Activated CD4-positive, alpha-beta T cell treated with anti-CD3 and anti-CD28 coated beads, Interleukin-2, amount 10 ng/mL, durations not matched to agents 7 days and 5 days (primary cell): ENCODE measurements around the gene BMP15. TPM values are rescaled to one million over a fixed set of nuclear protein-coding genes. Genes with fewer than 3 reads are reported as not detected.

Experiments used
- CTCF ChIA-PET: fragments of 350-600 bp; sonication (Branson Sonifier 250); formaldehyde crosslinking; loops from one replicate; lab custom pipeline; 2021; ENCODE audit warnings: antibody characterized with exemption; lab: Charles Lee
- POLR2A ChIA-PET: fragments of 350-600 bp; sonication (Branson Sonifier 250); formaldehyde crosslinking; loops from one replicate; lab custom pipeline; 2021; ENCODE audit warnings: antibody characterized with exemption; lab: Charles Lee
- DNase-seq: peaks from one replicate; pipeline ENCODE4 v3.0.0-alpha.2; 2020
- H3K27ac Mint-ChIP-seq: one replicate; pipeline ENCODE4 v1.8.0; 2021; ENCODE audit warnings: mild to moderate bottlenecking, moderate library complexity, mixed read lengths
- H3K27me3 Mint-ChIP-seq: one replicate; pipeline ENCODE4 v1.8.0; 2021; ENCODE audit warnings: mixed read lengths
- H3K36me3 Mint-ChIP-seq: one replicate; pipeline ENCODE4 v1.8.0; 2021; ENCODE audit warnings: low read depth, mixed read lengths
- H3K4me1 Mint-ChIP-seq: one replicate; pipeline ENCODE4 v1.8.0; 2021; ENCODE audit warnings: mixed read lengths
- H3K4me3 Mint-ChIP-seq: one replicate; pipeline ENCODE4 v1.8.0; 2021; ENCODE audit warnings: mild to moderate bottlenecking, moderate library complexity, mixed read lengths
- H3K9me3 Mint-ChIP-seq: one replicate; pipeline ENCODE4 v1.8.0; 2021; ENCODE audit warnings: mixed read lengths
- total RNA-seq, 2 experiments: library from RNA; stranded (reverse); gene quantifications; one replicate each; pipeline ENCODE4 v1.2.3, GENCODE V29; 2021

BMP15 gene
- total RNA-seq, 2 experiments from 2014 or later = not detected

GRCh38 chrX:50920132-50920531 is 9.6 kb downstream of the BMP15 start:
- DNase-seq = no peak
- Mint-ChIP-seq H3K4me1 (no peaks in the 10 kb centered on the region), H3K9me3 (no peaks in the 10 kb centered on the region), H3K4me3 (no peak overlapping the region), H3K27ac (no peak overlapping the region), H3K36me3 (no peaks in the 10 kb centered on the region), H3K27me3 (peaks cover 2% of the 10 kb centered on the region)
- ChIA-PET POLR2A (no interaction called here), CTCF (no interaction called here)

DNA sequence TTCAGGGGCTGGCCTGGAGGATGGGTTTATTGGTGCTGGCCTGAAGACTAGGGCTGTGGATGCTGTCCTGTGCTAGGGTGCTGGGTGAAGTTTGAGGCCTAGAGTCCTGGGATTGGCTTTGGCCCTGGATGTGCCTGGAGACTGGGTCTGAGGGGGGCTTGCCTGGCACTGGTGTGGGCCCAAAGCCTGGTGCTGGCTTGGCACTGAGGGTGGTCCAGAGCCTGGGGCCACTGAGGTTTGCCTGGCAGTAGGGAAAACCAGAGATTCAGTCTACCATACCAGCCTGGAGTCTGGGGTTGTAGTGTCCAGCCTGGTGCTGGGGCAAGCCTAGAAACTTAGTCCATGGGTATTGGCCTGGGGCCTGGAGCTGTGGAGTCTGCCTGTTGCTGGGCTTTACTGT is 16.6 kb downstream of the BMP15 start:
- H3K9me3 Mint-ChIP-seq = no peaks in the 10 kb centered on the region
- H3K4me3 Mint-ChIP-seq = no peak overlapping the region
- ChIA-PET CTCF (no interaction called here), POLR2A (no interaction called here)
- DNase-seq = no peak
- H3K27me3 Mint-ChIP-seq = peaks cover 2% of the 10 kb centered on the region
- H3K4me1 Mint-ChIP-seq = no peaks in the 10 kb centered on the region
- no peaks in the 10 kb centered on the region for H3K36me3 Mint-ChIP-seq
- H3K27ac Mint-ChIP-seq = no peak overlapping the region

- Mint-ChIP-seq H3K4me1 (no peaks in the 10 kb centered on the region), H3K36me3 (no peaks in the 10 kb centered on the region), H3K4me3 (no peak overlapping the region), H3K27me3 (peaks cover 3% of the 10 kb centered on the region), H3K9me3 (no peaks in the 10 kb centered on the region), H3K27ac (no peak overlapping the region)
- DNase-seq = peak; percentile 5
- CTCF ChIA-PET = no interaction called here
- POLR2A ChIA-PET = no interaction called here
Observed at GRCh38 chrX:50941638-50942037, 31.1 kb downstream of the BMP15 start.

DNA sequence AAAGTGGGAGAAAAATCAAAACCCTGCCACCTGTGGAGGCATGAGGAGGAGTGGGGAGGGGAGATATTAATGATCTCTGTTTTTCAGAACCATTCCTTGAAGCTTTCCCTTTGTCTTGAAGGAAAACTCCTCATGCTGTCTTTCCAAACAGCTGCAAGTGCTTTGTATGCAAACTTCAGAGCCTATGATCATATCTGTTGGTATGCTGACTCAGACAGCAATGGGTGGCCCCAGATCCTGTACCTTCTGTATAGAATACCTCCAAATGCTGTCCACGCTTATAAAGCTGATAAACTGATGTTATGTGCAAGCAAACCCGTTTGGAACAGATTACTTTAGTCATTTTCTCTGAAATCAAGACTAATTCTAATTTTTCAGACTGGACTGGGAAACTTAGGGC is 31.9 kb downstream of the BMP15 start:
- H3K4me3 Mint-ChIP-seq = no peak overlapping the region
- POLR2A ChIA-PET = no interaction called here
- peaks cover 3% of the 10 kb centered on the region for H3K27me3 Mint-ChIP-seq
- no peaks in the 10 kb centered on the region for H3K36me3 Mint-ChIP-seq
- H3K4me1 Mint-ChIP-seq = no peaks in the 10 kb centered on the region
- CTCF ChIA-PET = no interaction called here
- no peak for DNase-seq
- no peaks in the 10 kb centered on the region for H3K9me3 Mint-ChIP-seq
- H3K27ac Mint-ChIP-seq = no peak overlapping the region

- Mint-ChIP-seq H3K4me3 (no peak overlapping the region), H3K27ac (no peak overlapping the region), H3K4me1 (no peaks in the 10 kb centered on the region), H3K9me3 (no peaks in the 10 kb centered on the region), H3K36me3 (no peaks in the 10 kb centered on the region), H3K27me3 (peaks cover 2% of the 10 kb centered on the region)
- no peak for DNase-seq
- POLR2A ChIA-PET = no interaction called here
- CTCF ChIA-PET = no interaction called here
Observed at GRCh38 chrX:50952406-50952805, 41.9 kb downstream of the BMP15 start.

DNA sequence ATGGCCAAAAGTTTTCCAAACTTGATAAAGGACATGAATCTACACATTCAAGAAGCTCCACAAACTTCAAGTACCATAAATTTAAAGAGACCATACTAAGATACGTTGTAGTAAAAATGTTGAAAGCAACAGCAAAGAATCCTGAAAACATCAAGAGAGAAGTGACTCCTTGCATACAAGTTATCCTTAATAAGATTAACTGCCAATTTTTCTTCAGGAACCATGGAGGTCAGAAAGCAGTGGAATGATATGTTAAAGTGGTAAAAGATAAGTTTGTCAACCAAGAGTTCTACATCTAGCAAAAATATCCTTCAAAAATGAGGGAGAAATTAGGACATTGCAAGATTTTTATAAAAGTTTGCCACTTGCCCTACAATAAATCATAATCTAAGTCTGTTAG is 43.3 kb downstream of the BMP15 start:
- Mint-ChIP-seq H3K27ac (no peak overlapping the region), H3K27me3 (peaks cover 2% of the 10 kb centered on the region), H3K4me1 (no peaks in the 10 kb centered on the region), H3K9me3 (no peaks in the 10 kb centered on the region), H3K36me3 (no peaks in the 10 kb centered on the region), H3K4me3 (no peak overlapping the region)
- CTCF ChIA-PET = no interaction called here
- POLR2A ChIA-PET = no interaction called here
- no peak for DNase-seq

DNA sequence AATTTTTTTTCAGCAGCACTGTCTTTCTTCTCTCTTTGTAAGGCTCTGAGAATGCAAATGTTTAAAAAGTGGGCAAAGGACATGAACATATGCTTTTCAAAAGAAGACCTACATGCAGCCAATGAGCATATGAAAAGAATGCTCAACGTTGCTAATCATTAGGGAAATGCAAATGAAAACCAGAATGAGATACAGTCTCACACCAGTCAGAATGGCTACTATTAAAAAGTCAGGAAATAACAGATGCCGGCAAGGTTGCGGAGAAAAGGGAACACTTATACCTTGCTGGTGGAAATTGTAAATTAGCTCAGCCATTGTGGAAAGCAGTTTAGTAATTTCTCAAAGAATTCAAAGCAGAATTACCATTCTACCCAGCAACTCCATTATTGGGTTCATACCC is 51.6 kb downstream of the BMP15 start:
- DNase-seq = no peak
- no peak overlapping the region for H3K27ac Mint-ChIP-seq
- H3K36me3 Mint-ChIP-seq = no peaks in the 10 kb centered on the region
- CTCF ChIA-PET = no interaction called here
- no peak overlapping the region for H3K4me3 Mint-ChIP-seq
- no peaks in the 10 kb centered on the region for H3K27me3 Mint-ChIP-seq
- no peaks in the 10 kb centered on the region for H3K4me1 Mint-ChIP-seq
- POLR2A ChIA-PET = no interaction called here
- H3K9me3 Mint-ChIP-seq = no peaks in the 10 kb centered on the region

- H3K27ac Mint-ChIP-seq = no peak overlapping the region
- POLR2A ChIA-PET = no interaction called here
- H3K9me3 Mint-ChIP-seq = no peaks in the 10 kb centered on the region
Observed at GRCh38 chrX:50963842-50964241, 53.3 kb downstream of the BMP15 start.

More at GRCh38 chrX:50963842-50964241, 53.3 kb downstream of the BMP15 start:
- CTCF ChIA-PET = no interaction called here
- Mint-ChIP-seq H3K36me3 (no peaks in the 10 kb centered on the region), H3K27me3 (no peaks in the 10 kb centered on the region), H3K4me3 (no peak overlapping the region), H3K4me1 (no peaks in the 10 kb centered on the region)
- no peak for DNase-seq

Other genes with a start within 250 kb of the BMP15 start
- gene SHROOM4, start 96.5 kb upstream of the BMP15 start, total RNA-seq = not detected